ENCODE results near the gene DDAH1. TPM values are rescaled to one million over a fixed set of nuclear protein-coding genes. Genes with fewer than 3 reads are reported as not detected.
"Not testable (repeated sequence)": the region's sequence is repeated elsewhere in the genome, so short reads cannot be mapped to it uniquely, and the experiment has no call there.

The DDAH1 gene
- total RNA-seq, 6 experiments from 2014 or later, result 54.9 to 94.9 (median 66.2) TPM

DNA sequence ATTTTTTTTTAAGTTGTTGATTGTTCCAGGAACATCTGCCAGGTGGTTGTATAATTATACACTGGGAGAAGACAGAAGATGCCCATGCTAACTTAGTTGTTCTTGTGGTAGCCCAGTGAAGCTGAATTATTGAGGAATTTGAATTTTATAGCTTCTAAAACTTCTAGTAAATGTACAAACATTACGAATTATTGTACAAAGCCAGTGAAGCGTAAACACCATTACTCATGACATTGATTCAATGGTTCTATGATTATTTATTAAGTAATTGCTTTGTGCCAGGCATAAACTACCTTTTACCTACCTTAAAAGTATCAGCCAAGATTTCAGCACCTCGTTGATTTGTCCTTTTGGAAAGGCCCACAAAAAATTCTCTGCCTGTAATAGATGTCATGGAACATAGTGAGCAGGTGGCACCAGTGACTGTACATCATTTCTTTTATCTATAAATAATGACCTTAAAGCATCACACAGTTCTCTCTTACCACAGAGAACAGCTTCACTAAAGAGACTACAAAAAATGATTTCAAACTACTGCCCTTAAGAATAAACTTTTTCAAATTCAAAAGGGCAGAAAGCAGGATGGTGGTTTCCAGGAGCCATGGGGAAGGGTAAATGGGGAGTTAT is 113.6 kb downstream of the DDAH1 start:
- TF ChIP-seq, protein P1, sequence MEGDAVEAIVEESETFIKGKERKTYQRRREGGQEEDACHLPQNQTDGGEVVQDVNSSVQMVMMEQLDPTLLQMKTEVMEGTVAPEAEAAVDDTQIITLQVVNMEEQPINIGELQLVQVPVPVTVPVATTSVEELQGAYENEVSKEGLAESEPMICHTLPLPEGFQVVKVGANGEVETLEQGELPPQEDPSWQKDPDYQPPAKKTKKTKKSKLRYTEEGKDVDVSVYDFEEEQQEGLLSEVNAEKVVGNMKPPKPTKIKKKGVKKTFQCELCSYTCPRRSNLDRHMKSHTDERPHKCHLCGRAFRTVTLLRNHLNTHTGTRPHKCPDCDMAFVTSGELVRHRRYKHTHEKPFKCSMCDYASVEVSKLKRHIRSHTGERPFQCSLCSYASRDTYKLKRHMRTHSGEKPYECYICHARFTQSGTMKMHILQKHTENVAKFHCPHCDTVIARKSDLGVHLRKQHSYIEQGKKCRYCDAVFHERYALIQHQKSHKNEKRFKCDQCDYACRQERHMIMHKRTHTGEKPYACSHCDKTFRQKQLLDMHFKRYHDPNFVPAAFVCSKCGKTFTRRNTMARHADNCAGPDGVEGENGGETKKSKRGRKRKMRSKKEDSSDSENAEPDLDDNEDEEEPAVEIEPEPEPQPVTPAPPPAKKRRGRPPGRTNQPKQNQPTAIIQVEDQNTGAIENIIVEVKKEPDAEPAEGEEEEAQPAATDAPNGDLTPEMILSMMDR (IDR thresholded peaks at IDR 0.05), result no peak
- TF ChIP-seq POLR2A (IDR thresholded peaks at IDR 0.05), result no peak
- Histone ChIP-seq H3K36me3 (peaks cover 0 to 10% (median 6%) of the 10 kb centered on the region in 4 donors), H3K4me1 (peaks cover 0 to 15% (median 0%) of the 10 kb centered on the region in 4 donors), H3K27me3 (no peaks in the 10 kb centered on the region), H3K9me3 (no peaks in the 10 kb centered on the region), H3K27ac (no peak overlapping the region), H3K4me3 (no peak overlapping the region)
- intact Hi-C loops (cut with DNase I), result no loop called here
- ATAC-seq (no peak), DNase-seq (no peak)
- WGBS (ENCODE audit: insufficient coverage, low coverage, low lambda C conversion rate, missing lambda C conversion rate), result 70% methylated on average over 3 of the region's 3 CpGs

DNA sequence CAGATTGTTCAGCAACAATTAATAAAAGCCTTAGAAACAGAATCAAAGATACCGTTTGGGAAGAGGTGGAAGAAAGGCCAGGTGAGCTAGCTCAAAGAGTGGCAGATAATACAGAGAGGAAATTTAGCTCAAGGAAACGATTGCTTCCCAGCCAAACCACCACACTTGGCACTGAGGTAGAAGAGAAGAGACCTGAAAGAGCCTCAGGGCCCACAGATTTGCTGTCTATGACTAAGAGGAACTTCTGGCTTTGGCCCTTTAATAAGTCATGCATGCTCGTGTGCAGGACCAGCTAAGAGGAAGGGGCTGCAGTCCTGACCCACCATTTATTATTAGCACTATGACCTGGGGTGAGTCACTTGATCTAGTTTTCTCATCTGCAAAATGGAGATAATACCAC is 115.7 kb downstream of the DDAH1 start:
- H3K4me3 ChIP-seq, result no peak overlapping the region
- no peak for DNase-seq
- H3K4me1 ChIP-seq, result no peaks in the 10 kb centered on the region
- no peak for TF ChIP-seq POLR2A (IDR thresholded peaks at IDR 0.05)
- TF ChIP-seq, protein P1 (IDR thresholded peaks at IDR 0.05), result no peak
- intact Hi-C loops (cut with DNase I), result no loop called here
- 90% methylated on average over 3 of the region's 3 CpGs for WGBS (ENCODE audit: insufficient coverage, low coverage, low lambda C conversion rate, missing lambda C conversion rate)
- no peak for ATAC-seq
- no peaks in the 10 kb centered on the region for H3K27me3 ChIP-seq
- H3K36me3 ChIP-seq, result peaks cover 0 to 10% (median 6%) of the 10 kb centered on the region in 4 donors
- no peak overlapping the region for H3K27ac ChIP-seq
- H3K9me3 ChIP-seq, result no peaks in the 10 kb centered on the region

DNA sequence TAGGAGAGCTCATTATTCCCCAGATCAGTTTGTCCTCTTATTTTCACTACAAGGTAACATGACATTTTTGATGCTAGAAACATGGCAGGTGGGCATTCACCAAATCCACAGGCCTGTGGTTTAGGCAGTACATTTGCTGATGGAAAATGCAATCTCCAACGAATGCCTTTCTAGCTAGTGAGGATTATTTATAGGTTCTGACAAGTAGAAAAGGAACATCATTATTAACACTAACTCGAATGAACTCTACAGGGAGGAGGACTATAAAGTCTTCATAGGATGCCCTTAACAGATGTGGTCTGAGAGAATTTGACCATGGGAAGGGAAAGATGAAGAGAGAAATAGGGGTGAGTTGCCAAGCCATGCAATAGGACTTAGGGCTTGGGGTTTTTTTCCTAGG is 117.1 kb downstream of the DDAH1 start:
- no peaks in the 10 kb centered on the region for H3K27me3 ChIP-seq
- no peak overlapping the region for H3K27ac ChIP-seq
- peaks cover 0 to 10% (median 6%) of the 10 kb centered on the region in 4 donors for H3K36me3 ChIP-seq
- TF ChIP-seq, protein P1 (IDR thresholded peaks at IDR 0.05), result no peak
- TF ChIP-seq POLR2A (IDR thresholded peaks at IDR 0.05), result no peak
- no peak for DNase-seq
- intact Hi-C loops (cut with DNase I), result no loop called here
- 86% methylated on average over 2 of the region's 2 CpGs for WGBS (ENCODE audit: insufficient coverage, low coverage, low lambda C conversion rate, missing lambda C conversion rate)
- no peak for ATAC-seq
- no peak overlapping the region for H3K4me3 ChIP-seq
- H3K9me3 ChIP-seq, result no peaks in the 10 kb centered on the region
- peaks cover 0 to 13% (median 4%) of the 10 kb centered on the region in 4 donors for H3K4me1 ChIP-seq

DNA sequence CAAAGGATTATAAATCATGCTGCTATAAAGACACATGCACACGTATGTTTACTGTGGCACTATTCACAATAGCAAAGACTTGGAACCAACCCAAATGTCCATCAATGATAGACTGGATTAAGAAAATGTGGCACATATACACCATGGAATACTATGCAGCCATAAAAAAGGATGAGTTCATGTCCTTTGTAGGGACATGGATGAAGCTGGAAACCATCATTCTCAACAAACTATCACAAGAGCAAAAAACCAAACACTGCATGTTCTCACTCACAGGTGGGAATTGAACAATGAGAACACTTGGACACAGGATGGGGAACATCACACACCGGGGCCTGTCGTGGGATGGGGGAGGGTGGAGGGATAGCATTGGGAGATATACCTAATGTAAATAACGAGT is 117.7 kb downstream of the DDAH1 start:
- H3K4me3 ChIP-seq; H3K27me3 ChIP-seq; DNase-seq; H3K27ac ChIP-seq; ATAC-seq; H3K9me3 ChIP-seq; intact Hi-C loops (cut with DNase I): not testable (repeated sequence)
- Histone ChIP-seq H3K36me3 (peaks cover 0 to 10% (median 6%) of the 10 kb centered on the region in 4 donors), H3K4me1 (peaks cover 0 to 13% (median 4%) of the 10 kb centered on the region in 4 donors)
- WGBS (ENCODE audit: insufficient coverage, low coverage, low lambda C conversion rate, missing lambda C conversion rate), result 94% methylated on average over 3 of the region's 4 CpGs

DNA sequence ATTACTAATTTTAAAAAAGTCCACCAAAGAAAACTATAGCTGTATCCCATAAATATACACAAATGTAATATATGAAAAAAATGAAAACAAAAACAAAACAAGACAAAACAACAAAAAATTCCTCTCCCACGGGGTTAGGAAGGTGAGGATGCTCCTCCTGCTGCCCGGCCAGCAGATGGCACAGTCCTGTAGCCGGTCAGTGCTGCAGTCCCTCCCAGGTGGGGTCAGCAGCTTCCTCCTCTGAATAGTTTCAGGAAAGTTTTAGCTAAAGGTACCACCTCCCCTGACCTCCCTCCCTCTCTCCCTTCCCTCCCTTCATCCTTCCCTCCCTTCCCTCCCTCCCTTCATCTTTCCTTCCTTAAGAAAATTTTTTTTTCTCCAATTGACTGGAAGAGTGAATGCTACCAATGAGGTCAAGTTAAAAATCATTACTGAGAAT is 120.7 kb downstream of the DDAH1 start:
- H3K27me3 ChIP-seq, result no peaks in the 10 kb centered on the region
- H3K4me3 ChIP-seq, result no peak overlapping the region
- H3K4me1 ChIP-seq, result peaks cover 0 to 13% (median 4%) of the 10 kb centered on the region in 4 donors
- ATAC-seq (peak; percentile 94 to 98 (median 96)), DNase-seq (peak; percentile 54 to 62 (median 61))
- intact Hi-C loops (cut with DNase I), result no loop called here
- no peak for TF ChIP-seq POLR2A (IDR thresholded peaks at IDR 0.05)
- TF ChIP-seq, protein P1 (IDR thresholded peaks at IDR 0.05), result peak; percentile 56 to 80 (median 68)
- H3K27ac ChIP-seq, result no peak overlapping the region
- no peaks in the 10 kb centered on the region for H3K9me3 ChIP-seq
- WGBS (ENCODE audit: insufficient coverage, low coverage, low lambda C conversion rate, missing lambda C conversion rate), result 12% methylated on average over 3 of the region's 3 CpGs
- no peaks in the 10 kb centered on the region for H3K36me3 ChIP-seq
